ENCODE measurements around the gene EEF1G. TPM values are rescaled to one million over a fixed set of nuclear protein-coding genes. Genes with fewer than 3 reads are reported as not detected.

The EEF1G gene
- total RNA-seq, 1 experiment from 2014 or later = 1,119 TPM

DNA sequence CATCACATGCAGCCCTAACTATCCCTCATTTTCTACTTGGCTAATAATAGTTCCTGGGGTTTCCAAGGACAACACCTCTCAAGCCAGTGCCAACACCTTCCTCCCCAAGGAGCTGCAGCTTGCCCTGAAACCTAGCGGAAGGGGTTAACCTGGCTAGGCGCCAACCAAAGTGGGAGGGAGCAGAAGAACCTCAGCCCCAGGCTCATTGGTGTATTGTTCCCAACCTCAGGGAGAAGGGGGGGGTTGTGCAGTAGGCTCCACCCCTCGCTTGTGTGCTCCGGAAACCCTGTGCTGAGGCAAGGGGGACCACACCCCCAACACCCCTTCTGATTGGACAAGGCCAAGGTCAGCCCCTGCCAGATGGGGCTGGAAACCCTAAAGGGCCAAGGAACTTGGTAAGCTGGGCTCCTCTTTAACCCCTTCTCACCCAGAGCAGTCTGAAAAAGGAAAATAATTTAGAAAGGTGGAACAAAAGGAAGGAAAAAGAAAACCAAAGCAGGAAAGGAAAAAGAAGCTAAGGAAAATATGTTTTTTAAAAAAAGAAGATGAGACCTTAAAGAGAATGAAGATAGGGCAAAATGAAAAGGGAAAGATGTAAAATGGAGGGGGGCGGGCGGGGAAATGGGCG lies 25.5 kb upstream of the EEF1G start:
- H3K4me1 ChIP-seq (ENCODE audit: control insufficient read depth, insufficient read depth, low read length) = peaks cover 19% of the 10 kb centered on the region
- no peaks in the 10 kb centered on the region for H3K27me3 ChIP-seq (ENCODE audit: control insufficient read depth, insufficient read depth, low read length)
- peaks cover 33% of the 10 kb centered on the region for H3K36me3 ChIP-seq (ENCODE audit: control insufficient read depth, insufficient read depth, low read length)
- TF ChIP-seq, protein P1, sequence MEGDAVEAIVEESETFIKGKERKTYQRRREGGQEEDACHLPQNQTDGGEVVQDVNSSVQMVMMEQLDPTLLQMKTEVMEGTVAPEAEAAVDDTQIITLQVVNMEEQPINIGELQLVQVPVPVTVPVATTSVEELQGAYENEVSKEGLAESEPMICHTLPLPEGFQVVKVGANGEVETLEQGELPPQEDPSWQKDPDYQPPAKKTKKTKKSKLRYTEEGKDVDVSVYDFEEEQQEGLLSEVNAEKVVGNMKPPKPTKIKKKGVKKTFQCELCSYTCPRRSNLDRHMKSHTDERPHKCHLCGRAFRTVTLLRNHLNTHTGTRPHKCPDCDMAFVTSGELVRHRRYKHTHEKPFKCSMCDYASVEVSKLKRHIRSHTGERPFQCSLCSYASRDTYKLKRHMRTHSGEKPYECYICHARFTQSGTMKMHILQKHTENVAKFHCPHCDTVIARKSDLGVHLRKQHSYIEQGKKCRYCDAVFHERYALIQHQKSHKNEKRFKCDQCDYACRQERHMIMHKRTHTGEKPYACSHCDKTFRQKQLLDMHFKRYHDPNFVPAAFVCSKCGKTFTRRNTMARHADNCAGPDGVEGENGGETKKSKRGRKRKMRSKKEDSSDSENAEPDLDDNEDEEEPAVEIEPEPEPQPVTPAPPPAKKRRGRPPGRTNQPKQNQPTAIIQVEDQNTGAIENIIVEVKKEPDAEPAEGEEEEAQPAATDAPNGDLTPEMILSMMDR (IDR thresholded peaks at IDR 0.05) = no peak
- DNase-seq (ENCODE audit: low read depth, low spot score) = no peak
- intact Hi-C loops (cut with micrococcal nuclease; ENCODE audit: unreplicated experiment) = no loop called here
- CTCF ChIA-PET = no interaction called here
- no TSS peak for BruUV-seq (replicated peaks)
- peak; percentile 54 for ATAC-seq
- in situ Hi-C loops (cut with HindIII; ENCODE audit: low pct_unique_long_range_greater_than_20kb, low sequenced_read_pairs) = no loop called here
- POLR2A ChIA-PET = interaction anchor here (0.7 kb wide), 2 partner anchors 46 to 103 kb away, joined by 3 to 7 read pairs; no protein-coding TSS in a partner anchor
- no peaks in the 10 kb centered on the region for H3K9me3 ChIP-seq (ENCODE audit: control insufficient read depth, insufficient read depth, low read depth, low read length)
- peak overlapping the region; percentile 62 for H3K27ac ChIP-seq (ENCODE audit: low read length)
- peak overlapping the region; percentile 39 to 70 for H3K4me3 ChIP-seq (ENCODE audit: low read depth in 2 of 2, low read length in 2 of 2)

DNA sequence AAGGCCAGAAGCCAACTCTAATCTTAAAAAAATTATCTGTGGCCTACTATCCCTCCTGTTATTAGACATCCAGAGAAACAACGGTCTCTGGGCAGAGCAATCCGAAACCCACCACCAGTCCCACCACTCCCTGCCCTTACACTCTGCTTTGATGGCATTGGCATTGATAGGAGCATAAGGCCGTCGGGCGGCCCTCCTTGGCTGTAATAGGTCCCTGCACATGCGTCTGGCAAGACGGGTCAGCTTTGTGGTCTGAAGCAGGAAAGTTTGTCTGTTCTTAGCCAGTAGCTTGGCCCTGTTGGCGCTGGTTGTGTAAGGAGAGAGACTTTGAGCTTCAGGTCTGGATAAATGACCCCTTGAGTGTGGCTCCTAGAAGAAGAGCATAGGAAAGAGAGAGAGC lies 21.4 kb upstream of the EEF1G start:
- peaks cover 28% of the 10 kb centered on the region for H3K36me3 ChIP-seq (ENCODE audit: control insufficient read depth, insufficient read depth, low read length)
- ChIA-PET CTCF (no interaction called here), POLR2A (no interaction called here)
- no peaks in the 10 kb centered on the region for H3K9me3 ChIP-seq (ENCODE audit: control insufficient read depth, insufficient read depth, low read depth, low read length)
- no peaks in the 10 kb centered on the region for H3K27me3 ChIP-seq (ENCODE audit: control insufficient read depth, insufficient read depth, low read length)
- DNase-seq (ENCODE audit: low read depth, low spot score) (no peak), ATAC-seq (no peak)
- H3K27ac ChIP-seq (ENCODE audit: low read length) = no peak overlapping the region
- no TSS peak for BruUV-seq (replicated peaks)
- in situ Hi-C loops (cut with HindIII; ENCODE audit: low pct_unique_long_range_greater_than_20kb, low sequenced_read_pairs) = no loop called here
- intact Hi-C loops (cut with micrococcal nuclease; ENCODE audit: unreplicated experiment) = no loop called here
- peaks cover 30% of the 10 kb centered on the region for H3K4me1 ChIP-seq (ENCODE audit: control insufficient read depth, insufficient read depth, low read length)
- no peak for TF ChIP-seq SIN3A (IDR thresholded peaks at IDR 0.05; ENCODE audit: borderline replicate concordance, insufficient read depth, low read depth, low read length)
- TF ChIP-seq TCF7L2 (IDR thresholded peaks at IDR 0.05; ENCODE audit: low read depth, low read length) = no peak
- no peak for TF ChIP-seq REST (IDR thresholded peaks at IDR 0.05; ENCODE audit: insufficient read depth in 1 of 2, low read depth in 2 of 2, low read length in 1 of 2)
- TF ChIP-seq, protein P1 (IDR thresholded peaks at IDR 0.05) = no peak
- TF ChIP-seq POLR2AphosphoS5 (IDR thresholded peaks at IDR 0.05; ENCODE audit: low read depth, low read length) = no peak
- H3K4me3 ChIP-seq (ENCODE audit: low read depth in 2 of 2, low read length in 2 of 2) = no peak overlapping the region
